A673 (cell line): ENCODE data around the gene TNRC6A. TPM values are rescaled to one million over a fixed set of nuclear protein-coding genes. Genes with fewer than 3 reads are reported as not detected.

Experiments used
- BruUV-seq: library from RNA; stranded (reverse); fragments of 400-500 nt; replicated peaks from 2 replicates; lab custom pipeline; 2021; lab: Mats Ljungman, UMichigan
- CTCF ChIA-PET: fragments of 300-600 bp; sonication (Branson Sonifier 250); formaldehyde crosslinking; loops from one replicate; lab custom pipeline; 2022; ENCODE audit warnings: antibody characterized with exemption; lab: Charles Lee
- POLR2A ChIA-PET: fragments of 300-600 bp; sonication (Branson Sonifier 250); formaldehyde crosslinking; loops from one replicate; lab custom pipeline; 2022; ENCODE audit warnings: antibody characterized with exemption; ENCODE audit not compliant: low non-redundant PET; lab: Charles Lee
- DNase-seq: peaks from one replicate; pipeline ENCODE4 v3.0.0-alpha.2; 2015; ENCODE audit warnings: low spot score
- H3K27ac ChIP-seq: fragments of 200-600 bp; sonication (generic); 2 replicates; pipeline ENCODE4 v1.5.1; 2016; ENCODE audit warnings: mixed run types, low read depth, mild to moderate bottlenecking, mixed read lengths, antibody characterized with exemption, low read length; ENCODE audit not compliant: poor library complexity, severe bottlenecking
- H3K27me3 ChIP-seq: fragments of 200-600 bp; sonication (generic); replicated peaks from 2 replicates; pipeline ENCODE4 v1.6.1; 2017; ENCODE audit warnings: mixed run types, low read depth, mild to moderate bottlenecking, mixed read lengths, antibody characterized with exemption, low read length; ENCODE audit not compliant: insufficient read depth, poor library complexity
- H3K36me3 ChIP-seq: fragments of 200-600 bp; sonication (generic); 2 replicates; pipeline ENCODE4 v1.6.1; 2016; ENCODE audit warnings: mixed run types, mild to moderate bottlenecking, mixed read lengths, antibody characterized with exemption, low read length; ENCODE audit not compliant: insufficient read depth, poor library complexity, severe bottlenecking
- H3K4me1 ChIP-seq: fragments of 200-600 bp; sonication (generic); 2 replicates; pipeline ENCODE4 v1.6.1; 2017; ENCODE audit warnings: mixed run types, mild to moderate bottlenecking, mixed read lengths, antibody characterized with exemption, low read length; ENCODE audit not compliant: insufficient read depth, poor library complexity, severe bottlenecking
- H3K4me3 ChIP-seq: fragments of 200-600 bp; sonication (generic); 2 replicates; pipeline ENCODE4 v1.5.1; 2016; ENCODE audit warnings: low read depth, mixed run types, mild to moderate bottlenecking, mixed read lengths, low read length; ENCODE audit not compliant: poor library complexity, severe bottlenecking
- H3K9me3 ChIP-seq: fragments of 200-600 bp; sonication (generic); 2 replicates; pipeline ENCODE4 v1.6.1; 2016; ENCODE audit warnings: mixed run types, low read depth, mild to moderate bottlenecking, mixed read lengths, antibody characterized with exemption, low read length; ENCODE audit not compliant: poor library complexity, severe bottlenecking
- CTCF ChIP-seq: fragments of 300-800, 200-600 bp; sonication (generic); conservative IDR thresholded peaks from 2 replicates; pipeline ENCODE4 v1.5.1; 2017; ENCODE audit warnings: low read depth, mild to moderate bottlenecking, antibody characterized with exemption, low read length, moderate library complexity, mixed read lengths
- EZH2 ChIP-seq: fragments of 200-600 bp; sonication (generic); IDR thresholded peaks from 2 replicates; pipeline ENCODE4 v1.6.1; 2017; ENCODE audit warnings: borderline replicate concordance, low read depth, mild to moderate bottlenecking, mixed read lengths, antibody characterized with exemption, low read length; ENCODE audit not compliant: poor library complexity, severe bottlenecking
- intact Hi-C: fragments of 100-400 bp; cut with micrococcal nuclease; formaldehyde crosslinking; loops from one replicate; pipeline ENCODE4 v1.10.0; 2022; ENCODE audit not compliant: unreplicated experiment
- total RNA-seq: library from RNA; stranded (reverse); gene quantifications from 2 replicates; pipeline ENCODE4 v1.2.3, GENCODE V29; 2021

TNRC6A gene
- total RNA-seq, 1 experiment from 2014 or later, result 90.8 TPM

GRCh38 chr16:24781256-24781655 lies 51.8 kb downstream of the TNRC6A start:
- CTCF ChIA-PET, result no interaction called here
- Histone ChIP-seq H3K4me3 (no peak overlapping the region), H3K36me3 (peaks cover 69% of the 10 kb centered on the region), H3K4me1 (peaks cover 12% of the 10 kb centered on the region), H3K27me3 (no peaks in the 10 kb centered on the region), H3K9me3 (no peaks in the 10 kb centered on the region), H3K27ac (no peak overlapping the region)
- intact Hi-C loops, result no loop called here
- no TSS peak for BruUV-seq
- TF ChIP-seq EZH2, result no peak
- DNase-seq, result no peak
- POLR2A ChIA-PET, result no interaction called here

GRCh38 chr16:24784121-24784520 lies 54.7 kb downstream of the TNRC6A start:
- Histone ChIP-seq H3K4me3 (no peak overlapping the region), H3K27ac (no peak overlapping the region), H3K9me3 (no peaks in the 10 kb centered on the region), H3K4me1 (peaks cover 4% of the 10 kb centered on the region), H3K36me3 (peaks cover 53% of the 10 kb centered on the region), H3K27me3 (no peaks in the 10 kb centered on the region)
- no TSS peak for BruUV-seq
- POLR2A ChIA-PET, result no interaction called here
- no peak for DNase-seq
- intact Hi-C loops, result no loop called here
- CTCF ChIA-PET, result no interaction called here
- no peak for TF ChIP-seq EZH2
- no peak for TF ChIP-seq CTCF

- Histone ChIP-seq H3K4me1 (peaks cover 4% of the 10 kb centered on the region), H3K27me3 (no peaks in the 10 kb centered on the region), H3K9me3 (no peaks in the 10 kb centered on the region), H3K4me3 (no peak overlapping the region), H3K27ac (no peak overlapping the region), H3K36me3 (peaks cover 65% of the 10 kb centered on the region)
- intact Hi-C loops, result no loop called here
- no peak for DNase-seq
- ChIA-PET CTCF (no interaction called here), POLR2A (no interaction called here)
- BruUV-seq, result no TSS peak
- TF ChIP-seq EZH2, result no peak
- no peak for TF ChIP-seq CTCF
Measured at GRCh38 chr16:24789881-24790280, 60.4 kb downstream of the TNRC6A start.

GRCh38 chr16:24800586-24800985 lies 71.1 kb downstream of the TNRC6A start:
- ChIA-PET CTCF (no interaction called here), POLR2A (interaction anchor here (0.9 kb wide), 1 partner anchor 405 kb away, joined by 4 read pairs; no protein-coding TSS in a partner anchor)
- Histone ChIP-seq H3K4me1 (no peaks in the 10 kb centered on the region), H3K27me3 (no peaks in the 10 kb centered on the region), H3K9me3 (no peaks in the 10 kb centered on the region), H3K36me3 (peaks cover 99% of the 10 kb centered on the region), H3K27ac (no peak overlapping the region), H3K4me3 (no peak overlapping the region)
- TF ChIP-seq EZH2, result no peak
- 0 out of 2 replicates have a peak, but pooled peaks have one; percentile 25 for TF ChIP-seq CTCF
- peak; percentile 17 for DNase-seq
- BruUV-seq, result no TSS peak
- intact Hi-C loops, result no loop called here
